Liver (tissue), 9 donors: ENCODE measurements around the gene NDUFS1. TPM values are rescaled to one million over a fixed set of nuclear protein-coding genes. Genes with fewer than 3 reads are reported as not detected.
A peak's percentile ranks its signal among the peaks of the same experiment; 100 is the strongest.
"Not testable (repeated sequence)": the region's sequence is repeated elsewhere in the genome, so short reads cannot be mapped to it uniquely, and the experiment has no call there.

Source experiments
- DNase-seq: peaks from one replicate; pipeline ENCODE4 v3.0.0-alpha.2; 2017; ENCODE audit warnings: low spot score
- H3K27ac ChIP-seq, 2 donors: one replicate each; pipeline ENCODE4 v1.7.0; 2013; ENCODE audit warnings: inconsistent platforms in 2 of 2, low read length in 2 of 2, control low read depth in 1 of 2, low read depth in 1 of 2, mild to moderate bottlenecking in 1 of 2
- H3K27me3 ChIP-seq, 4 donors: one replicate each; pipeline versions ENCODE4 v1.6.1 to v1.7.0; 2013; ENCODE audit warnings: low read length in 3 of 4, inconsistent platforms in 1 of 4, mild to moderate bottlenecking in 1 of 4, moderate library complexity in 1 of 4; ENCODE audit not compliant: control insufficient read depth in 4 of 4, insufficient read depth in 4 of 4
- H3K36me3 ChIP-seq, 4 donors: one replicate each; pipeline versions ENCODE4 v1.6.1 to v1.7.0; 2013; ENCODE audit warnings: low read length in 3 of 4, mild to moderate bottlenecking in 3 of 4, low read depth in 1 of 4, moderate library complexity in 1 of 4; ENCODE audit not compliant: control insufficient read depth in 4 of 4, insufficient read depth in 3 of 4
- H3K4me1 ChIP-seq, 4 donors: one replicate each; pipeline versions ENCODE4 v1.6.1 to v1.7.0; 2013; ENCODE audit warnings: low read length in 3 of 4, mild to moderate bottlenecking in 3 of 4, moderate library complexity in 1 of 4; ENCODE audit not compliant: control insufficient read depth in 4 of 4, insufficient read depth in 4 of 4
- H3K4me3 ChIP-seq, 3 donors: one replicate each; pipeline versions ENCODE4 v1.6.1 to v1.7.0; 2013; ENCODE audit warnings: low read length in 3 of 3, control low read depth in 1 of 3, low read depth in 1 of 3, mild to moderate bottlenecking in 1 of 3
- H3K9ac ChIP-seq, 2 donors: one replicate each; pipeline ENCODE4 v1.7.0; 2013; ENCODE audit warnings: low read length in 2 of 2, mild to moderate bottlenecking in 2 of 2, moderate library complexity in 2 of 2, control low read depth in 1 of 2, low read depth in 1 of 2
- H3K9me3 ChIP-seq, 4 donors: one replicate each; pipeline versions ENCODE4 v1.6.1 to v1.7.0; 2013; ENCODE audit warnings: low read length in 3 of 4; ENCODE audit not compliant: control insufficient read depth in 4 of 4
- GABPA ChIP-seq, 2 donors: IDR thresholded peaks in 1 of 2; conservative IDR thresholded peaks in 1 of 2; 2 replicates each; pipeline ENCODE4 v1.6.1; 2016; ENCODE audit warnings: antibody characterized with exemption in 2 of 2, mild to moderate bottlenecking in 1 of 2, moderate library complexity in 1 of 2
- HNF4A ChIP-seq, 2 donors: conservative IDR thresholded peaks; 2 replicates each; pipeline ENCODE4 v1.6.1; 2016; ENCODE audit warnings: antibody characterized with exemption in 2 of 2, mild to moderate bottlenecking in 2 of 2
- HNF4G ChIP-seq: IDR thresholded peaks from 2 replicates; pipeline ENCODE4 v1.6.1; 2016; ENCODE audit warnings: antibody characterized with exemption
- NR2F2 ChIP-seq: IDR thresholded peaks from 2 replicates; pipeline ENCODE4 v1.6.1; 2016; ENCODE audit warnings: antibody characterized with exemption
- RAD21 ChIP-seq, 2 donors: IDR thresholded peaks; 2 replicates each; pipeline ENCODE4 v1.6.1; 2016; ENCODE audit warnings: antibody characterized with exemption in 2 of 2, mild to moderate bottlenecking in 2 of 2
- RXRA ChIP-seq, 2 donors: IDR thresholded peaks; 2 replicates each; pipeline ENCODE4 v1.6.1; 2017 to 2018; ENCODE audit warnings: antibody characterized with exemption in 2 of 2, mild to moderate bottlenecking in 1 of 2
- SP1 ChIP-seq: IDR thresholded peaks from 2 replicates; pipeline ENCODE4 v1.6.1; 2018; ENCODE audit warnings: antibody characterized with exemption, mild to moderate bottlenecking
- TAF1 ChIP-seq: conservative IDR thresholded peaks from 2 replicates; pipeline ENCODE4 v1.6.1; 2016; ENCODE audit warnings: antibody characterized with exemption, mild to moderate bottlenecking
- YY1 ChIP-seq: IDR thresholded peaks from 2 replicates; pipeline ENCODE4 v1.6.1; 2016; ENCODE audit warnings: antibody characterized with exemption, mild to moderate bottlenecking
- WGBS: extraction: QIAGEN DNeasy Blood & Tissue Kit; methylation state at CpG from one replicate; pipeline ENCODE4 v1.1.7; 2013; 5-methylcytosine and 5-hydroxymethylcytosine counted together
- polyA plus RNA-seq, 2 donors: library from polyadenylated mRNA; stranded (reverse) in 1 of 2; unstranded in 1 of 2; fragments of 200-250 nt in 1 of 2; fragments of >200 nt in 1 of 2; fragmentation: Nextera tagmentation in 1 of 2; extraction: Ambion mirVana in 1 of 2; gene quantifications; one replicate each; pipeline versions ENCODE4 v1.2.1 to v1.2.3, GENCODE V29; 2013 to 2015
- total RNA-seq, 2 donors: library from RNA; depleted of rRNA; stranded (reverse); fragments of >200 nt; gene quantifications; one replicate each; pipeline ENCODE4 v1.2.3, GENCODE V29; 2014
- TF ChIP-seq, protein P1 (sequence below): fragments of 150-350 bp; IDR thresholded peaks from 2 replicates; pipeline ENCODE4 v1.5.1; 2017; ENCODE audit warnings: improper control_type of control experiment, low read depth, low read length; ENCODE audit not compliant: missing input control
- TF ChIP-seq, protein P2 (sequence below): IDR thresholded peaks from 2 replicates; pipeline ENCODE4 v1.6.1; 2016; ENCODE audit warnings: antibody characterized with exemption
- TF ChIP-seq, protein P3 (sequence below): IDR thresholded peaks from 2 replicates; pipeline ENCODE4 v1.6.1; 2016; ENCODE audit warnings: antibody characterized with exemption
- TF ChIP-seq, protein P4 (sequence below): IDR thresholded peaks from 2 replicates; pipeline ENCODE4 v1.6.1; 2016; ENCODE audit warnings: antibody characterized with exemption, mild to moderate bottlenecking
- donor health status: healthy.
- donor health status: healthy.
- donor health status: healthy.
- donor health status: healthy.
- donor health status: healthy.

Gene NDUFS1
- total and polyA plus RNA-seq, 4 donors = 39.7 to 167 (median 83.2) TPM

DNA sequence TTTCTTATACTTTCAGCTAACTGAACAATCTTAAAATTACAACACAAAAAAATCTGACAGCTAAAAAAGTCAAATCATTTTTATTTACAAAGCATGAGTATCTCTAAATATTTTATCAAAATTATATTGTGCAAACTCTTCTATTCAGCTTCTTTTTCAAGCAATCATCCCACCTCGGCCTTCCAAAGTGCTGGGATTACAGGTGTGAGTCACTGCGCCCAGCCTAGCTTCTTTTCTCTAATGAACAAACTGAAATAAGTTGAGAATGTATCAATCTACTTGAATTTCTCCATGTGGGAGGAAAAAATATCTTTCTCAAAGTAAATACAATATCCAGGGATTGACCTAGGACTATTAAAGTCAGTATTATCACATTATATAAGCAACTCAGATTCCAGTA, 14.9 kb downstream of the NDUFS1 start (continued):
- TF ChIP-seq, protein P1, sequence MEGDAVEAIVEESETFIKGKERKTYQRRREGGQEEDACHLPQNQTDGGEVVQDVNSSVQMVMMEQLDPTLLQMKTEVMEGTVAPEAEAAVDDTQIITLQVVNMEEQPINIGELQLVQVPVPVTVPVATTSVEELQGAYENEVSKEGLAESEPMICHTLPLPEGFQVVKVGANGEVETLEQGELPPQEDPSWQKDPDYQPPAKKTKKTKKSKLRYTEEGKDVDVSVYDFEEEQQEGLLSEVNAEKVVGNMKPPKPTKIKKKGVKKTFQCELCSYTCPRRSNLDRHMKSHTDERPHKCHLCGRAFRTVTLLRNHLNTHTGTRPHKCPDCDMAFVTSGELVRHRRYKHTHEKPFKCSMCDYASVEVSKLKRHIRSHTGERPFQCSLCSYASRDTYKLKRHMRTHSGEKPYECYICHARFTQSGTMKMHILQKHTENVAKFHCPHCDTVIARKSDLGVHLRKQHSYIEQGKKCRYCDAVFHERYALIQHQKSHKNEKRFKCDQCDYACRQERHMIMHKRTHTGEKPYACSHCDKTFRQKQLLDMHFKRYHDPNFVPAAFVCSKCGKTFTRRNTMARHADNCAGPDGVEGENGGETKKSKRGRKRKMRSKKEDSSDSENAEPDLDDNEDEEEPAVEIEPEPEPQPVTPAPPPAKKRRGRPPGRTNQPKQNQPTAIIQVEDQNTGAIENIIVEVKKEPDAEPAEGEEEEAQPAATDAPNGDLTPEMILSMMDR = no peak
- TF ChIP-seq YY1 = no peak

DNA sequence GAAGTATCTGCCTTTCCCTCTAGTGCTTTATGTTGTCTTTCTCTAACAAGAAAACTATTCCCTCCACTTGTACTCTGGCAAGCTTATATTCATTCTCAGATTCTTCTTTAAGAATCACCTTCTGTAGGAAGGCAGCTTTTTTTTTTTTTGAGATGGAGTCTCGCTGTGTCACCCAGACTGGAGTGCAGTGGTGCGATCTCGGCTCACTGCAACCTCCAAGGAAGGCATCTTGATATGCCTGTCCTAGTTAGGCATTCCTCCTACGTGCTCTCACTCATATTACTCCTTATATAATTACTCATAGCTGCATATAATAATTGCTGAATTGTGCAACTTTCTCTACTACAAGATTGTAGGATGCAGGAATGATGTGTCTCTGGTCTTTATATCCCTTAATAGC, 15.8 kb downstream of the NDUFS1 start:
- peaks cover 8 to 79% (median 71%) of the 10 kb centered on the region in 4 donors for H3K36me3 ChIP-seq
- 98% methylated on average over 4 of the region's 4 CpGs for WGBS
- H3K4me3 ChIP-seq = no peak overlapping the region
- no peak overlapping the region for H3K9ac ChIP-seq
- no peak for DNase-seq
- no peak overlapping the region for H3K27ac ChIP-seq
- H3K9me3 ChIP-seq = no peaks in the 10 kb centered on the region
- TF ChIP-seq, protein P2, sequence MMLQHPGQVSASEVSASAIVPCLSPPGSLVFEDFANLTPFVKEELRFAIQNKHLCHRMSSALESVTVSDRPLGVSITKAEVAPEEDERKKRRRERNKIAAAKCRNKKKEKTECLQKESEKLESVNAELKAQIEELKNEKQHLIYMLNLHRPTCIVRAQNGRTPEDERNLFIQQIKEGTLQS = no peak
- no peaks in the 10 kb centered on the region for H3K27me3 ChIP-seq
- H3K4me1 ChIP-seq = no peaks in the 10 kb centered on the region

DNA sequence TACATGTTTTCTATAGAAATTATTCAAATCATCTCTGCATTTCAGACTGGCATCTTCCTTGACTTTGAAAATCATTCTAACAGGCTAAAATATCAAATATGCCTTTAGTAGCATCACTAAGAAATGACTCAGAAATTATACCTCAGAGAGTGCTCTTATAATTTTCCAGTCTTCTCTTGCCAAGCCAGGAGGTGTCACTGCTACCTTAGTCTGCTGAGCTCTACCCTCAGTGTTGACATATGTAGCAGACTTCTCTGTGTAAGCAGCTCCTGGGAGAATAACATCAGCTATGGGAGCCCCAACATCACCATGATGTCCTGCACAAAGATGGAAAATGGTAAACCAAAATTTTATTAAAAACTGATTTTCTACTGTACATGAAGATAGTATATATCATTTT, 31.6 kb downstream of the NDUFS1 start:
- no peaks in the 10 kb centered on the region for H3K27me3 ChIP-seq
- no peaks in the 10 kb centered on the region for H3K9me3 ChIP-seq
- peaks cover 19 to 69% (median 54%) of the 10 kb centered on the region in 4 donors for H3K36me3 ChIP-seq
- H3K4me1 ChIP-seq = no peaks in the 10 kb centered on the region
- H3K4me3 ChIP-seq = no peak overlapping the region
- DNase-seq = no peak
- TF ChIP-seq RAD21 (IDR thresholded peaks at IDR 0.05) (peak in 1 of 2 donors; percentile 28), GABPA (IDR thresholded peaks at IDR 0.05 in 1 of 2, conservative IDR thresholded peaks at IDR 0.05 in 1 of 2) (no peak)
- no peak overlapping the region for H3K27ac ChIP-seq
- H3K9ac ChIP-seq = no peak overlapping the region

DNA sequence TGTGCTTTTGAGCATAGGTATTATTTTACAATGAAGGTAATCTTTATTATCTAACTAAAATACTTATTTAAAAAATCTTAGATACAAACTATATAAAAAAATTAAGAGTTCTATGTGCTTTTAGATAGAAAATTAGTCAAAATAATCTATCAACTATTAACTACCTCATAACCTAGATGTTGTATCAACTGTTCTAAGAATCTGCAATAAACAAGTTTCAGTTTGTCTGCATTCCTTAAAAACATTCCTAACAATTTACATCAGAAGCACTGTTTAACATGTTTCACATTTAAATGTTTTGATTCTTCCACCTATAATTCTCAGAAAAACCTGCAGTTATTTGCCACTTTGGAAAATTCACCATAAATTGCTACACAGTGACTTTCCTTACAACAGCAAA, 33.3 kb downstream of the NDUFS1 start:
- Histone ChIP-seq H3K9me3 (no peaks in the 10 kb centered on the region), H3K27ac (no peak overlapping the region), H3K36me3 (peaks cover 14 to 77% (median 60%) of the 10 kb centered on the region in 4 donors), H3K27me3 (no peaks in the 10 kb centered on the region), H3K4me1 (no peaks in the 10 kb centered on the region), H3K9ac (no peak overlapping the region), H3K4me3 (no peak overlapping the region)
- no peak for DNase-seq
- TF ChIP-seq NR2F2 = no peak
- TF ChIP-seq, protein P1 = no peak
- TF ChIP-seq, protein P3, sequence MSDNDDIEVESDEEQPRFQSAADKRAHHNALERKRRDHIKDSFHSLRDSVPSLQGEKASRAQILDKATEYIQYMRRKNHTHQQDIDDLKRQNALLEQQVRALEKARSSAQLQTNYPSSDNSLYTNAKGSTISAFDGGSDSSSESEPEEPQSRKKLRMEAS = no peak
- TF ChIP-seq, protein P4, sequence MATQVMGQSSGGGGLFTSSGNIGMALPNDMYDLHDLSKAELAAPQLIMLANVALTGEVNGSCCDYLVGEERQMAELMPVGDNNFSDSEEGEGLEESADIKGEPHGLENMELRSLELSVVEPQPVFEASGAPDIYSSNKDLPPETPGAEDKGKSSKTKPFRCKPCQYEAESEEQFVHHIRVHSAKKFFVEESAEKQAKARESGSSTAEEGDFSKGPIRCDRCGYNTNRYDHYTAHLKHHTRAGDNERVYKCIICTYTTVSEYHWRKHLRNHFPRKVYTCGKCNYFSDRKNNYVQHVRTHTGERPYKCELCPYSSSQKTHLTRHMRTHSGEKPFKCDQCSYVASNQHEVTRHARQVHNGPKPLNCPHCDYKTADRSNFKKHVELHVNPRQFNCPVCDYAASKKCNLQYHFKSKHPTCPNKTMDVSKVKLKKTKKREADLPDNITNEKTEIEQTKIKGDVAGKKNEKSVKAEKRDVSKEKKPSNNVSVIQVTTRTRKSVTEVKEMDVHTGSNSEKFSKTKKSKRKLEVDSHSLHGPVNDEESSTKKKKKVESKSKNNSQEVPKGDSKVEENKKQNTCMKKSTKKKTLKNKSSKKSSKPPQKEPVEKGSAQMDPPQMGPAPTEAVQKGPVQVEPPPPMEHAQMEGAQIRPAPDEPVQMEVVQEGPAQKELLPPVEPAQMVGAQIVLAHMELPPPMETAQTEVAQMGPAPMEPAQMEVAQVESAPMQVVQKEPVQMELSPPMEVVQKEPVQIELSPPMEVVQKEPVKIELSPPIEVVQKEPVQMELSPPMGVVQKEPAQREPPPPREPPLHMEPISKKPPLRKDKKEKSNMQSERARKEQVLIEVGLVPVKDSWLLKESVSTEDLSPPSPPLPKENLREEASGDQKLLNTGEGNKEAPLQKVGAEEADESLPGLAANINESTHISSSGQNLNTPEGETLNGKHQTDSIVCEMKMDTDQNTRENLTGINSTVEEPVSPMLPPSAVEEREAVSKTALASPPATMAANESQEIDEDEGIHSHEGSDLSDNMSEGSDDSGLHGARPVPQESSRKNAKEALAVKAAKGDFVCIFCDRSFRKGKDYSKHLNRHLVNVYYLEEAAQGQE = no peak
- no peak for TF ChIP-seq HNF4A (conservative IDR thresholded peaks at IDR 0.05)
- TF ChIP-seq RXRA (IDR thresholded peaks at IDR 0.05) = no peak
- no peak for TF ChIP-seq RAD21 (IDR thresholded peaks at IDR 0.05)
- no peak for TF ChIP-seq HNF4G
- TF ChIP-seq GABPA (IDR thresholded peaks at IDR 0.05 in 1 of 2, conservative IDR thresholded peaks at IDR 0.05 in 1 of 2) = no peak
- no peak for TF ChIP-seq TAF1
- TF ChIP-seq, protein P2 = no peak
- TF ChIP-seq YY1 = no peak
- TF ChIP-seq SP1 = no peak

DNA sequence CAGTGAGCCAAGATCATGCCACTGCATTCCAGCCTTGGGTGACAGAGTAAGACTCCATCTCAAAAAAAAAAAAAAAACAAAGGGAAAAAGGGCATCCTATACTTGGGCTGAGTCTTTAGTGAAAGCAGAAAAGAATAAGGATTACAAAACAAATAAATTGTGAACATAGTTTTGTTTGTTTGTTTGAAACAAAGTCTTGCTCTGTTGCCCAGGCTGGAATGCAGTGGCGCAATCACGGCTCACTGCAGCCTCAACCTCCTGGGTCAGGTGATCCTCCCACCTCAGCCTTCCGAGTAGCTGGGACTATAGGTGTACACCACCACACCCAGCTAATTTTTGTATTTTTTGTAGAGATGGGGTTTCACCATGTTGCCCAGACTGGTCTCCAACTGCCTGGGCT, 36.7 kb downstream of the NDUFS1 start:
- not testable (repeated sequence) for H3K9me3 ChIP-seq, H3K4me1 ChIP-seq, DNase-seq, H3K27me3 ChIP-seq, H3K4me3 ChIP-seq, H3K9ac ChIP-seq, H3K27ac ChIP-seq
- WGBS = 92% methylated on average over 3 of the region's 3 CpGs
- H3K36me3 ChIP-seq = peaks cover 4 to 64% (median 54%) of the 10 kb centered on the region in 4 donors
